NCI-H748 (cell line): ENCODE results near the gene PFN2.
A peak's percentile ranks its signal among the peaks of the same experiment; 100 is the strongest.
"Not testable (repeated sequence)": the region's sequence is repeated elsewhere in the genome, so short reads cannot be mapped to it uniquely, and the experiment has no call there.

Experiments used
- DNase-seq: peaks from one replicate; lab custom pipeline; 2025; ENCODE audit not compliant: unreplicated experiment; lab: John Stamatoyannopoulos, UW

PFN2 gene

DNA sequence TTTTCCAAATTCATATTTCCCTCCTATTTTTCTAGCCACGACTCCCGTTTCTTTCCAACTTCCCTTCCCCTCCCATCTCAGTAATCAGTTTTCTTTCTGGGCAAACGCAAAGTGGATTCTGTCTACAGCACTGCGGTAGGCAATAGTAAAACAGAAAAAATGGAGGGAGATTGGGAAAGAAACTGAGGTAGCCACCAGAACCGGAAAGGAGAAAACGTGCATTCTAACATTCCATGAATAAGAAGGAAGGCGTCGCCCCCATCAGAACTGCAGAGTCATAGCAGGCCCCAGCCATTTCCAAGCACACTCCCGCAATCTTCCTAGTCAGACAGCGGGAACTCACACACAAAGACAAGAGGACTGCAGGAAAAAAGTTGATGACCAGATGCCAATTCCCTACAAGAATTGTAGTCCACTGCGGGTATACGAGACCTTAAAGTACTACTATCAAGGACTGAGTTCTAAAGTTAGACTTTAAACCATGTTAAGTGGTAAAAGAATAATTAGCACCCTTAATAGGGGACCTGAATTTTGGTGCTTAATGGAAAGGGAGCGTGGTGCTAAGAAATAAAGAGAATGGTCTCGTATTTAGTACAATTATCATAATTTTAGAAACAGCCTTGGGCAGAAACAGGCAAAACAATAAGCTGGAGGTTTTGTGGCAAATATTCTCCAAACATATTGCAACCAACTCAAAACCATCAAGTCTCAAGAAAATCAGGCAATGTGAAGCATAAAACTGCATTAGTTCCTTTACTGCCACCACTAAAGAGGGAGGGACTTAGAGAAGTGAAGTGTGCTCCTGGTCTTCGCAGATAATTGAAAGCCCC, 1.4 kb downstream of the PFN2 start:
- peak; percentile 76 for DNase-seq

- peak; percentile 59 for DNase-seq
Measured at GRCh38 chr3:149968216-149968615, 2.5 kb downstream of the PFN2 start.

DNA sequence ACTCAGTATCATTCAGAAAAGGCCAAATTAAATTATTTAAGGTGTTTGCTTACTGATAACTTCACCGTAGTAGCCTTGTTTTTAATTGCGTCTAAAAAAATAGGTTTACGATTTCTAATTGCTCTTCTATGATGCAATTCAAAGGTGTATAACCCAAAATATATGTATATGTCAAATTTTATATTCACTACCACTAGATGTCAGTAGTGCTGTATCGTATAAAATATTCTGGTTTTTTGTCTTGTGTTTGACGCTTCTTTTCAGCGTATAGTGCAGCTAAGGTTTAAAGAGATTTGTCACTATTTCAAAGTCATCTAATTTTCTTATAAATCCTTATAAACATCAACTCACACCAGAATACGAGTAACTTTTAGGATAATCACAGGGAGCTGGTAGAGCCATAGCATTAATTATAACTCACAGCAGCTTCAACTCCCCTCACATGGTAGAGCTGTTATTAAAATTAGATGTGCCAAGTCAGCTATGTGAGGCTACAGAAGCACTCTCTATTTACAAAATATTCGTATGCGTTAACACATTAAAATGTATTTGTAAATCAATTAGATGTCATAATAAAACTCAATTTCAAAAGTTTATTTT, 3.5 kb downstream of the PFN2 start:
- DNase-seq = peak; percentile 54

DNA sequence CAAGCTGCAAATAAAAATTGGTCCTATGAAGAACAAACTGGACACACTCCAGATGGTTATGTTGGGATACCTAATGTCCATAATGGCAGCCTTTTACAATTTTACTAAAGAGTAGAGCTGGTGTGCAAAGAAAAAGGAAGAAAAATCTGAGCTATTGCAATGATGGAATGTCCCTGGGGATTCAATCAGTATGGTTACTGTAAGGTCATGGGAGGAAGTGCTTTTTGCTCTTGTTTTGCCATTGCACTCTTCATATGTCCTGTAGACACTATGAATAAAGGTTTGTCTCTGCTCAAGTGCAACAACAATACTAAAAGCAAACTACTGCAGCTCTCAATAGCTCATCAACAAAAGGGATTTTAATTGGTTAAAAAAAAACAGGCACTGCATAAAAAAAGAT, 5.4 kb downstream of the PFN2 start:
- DNase-seq = no peak

DNA sequence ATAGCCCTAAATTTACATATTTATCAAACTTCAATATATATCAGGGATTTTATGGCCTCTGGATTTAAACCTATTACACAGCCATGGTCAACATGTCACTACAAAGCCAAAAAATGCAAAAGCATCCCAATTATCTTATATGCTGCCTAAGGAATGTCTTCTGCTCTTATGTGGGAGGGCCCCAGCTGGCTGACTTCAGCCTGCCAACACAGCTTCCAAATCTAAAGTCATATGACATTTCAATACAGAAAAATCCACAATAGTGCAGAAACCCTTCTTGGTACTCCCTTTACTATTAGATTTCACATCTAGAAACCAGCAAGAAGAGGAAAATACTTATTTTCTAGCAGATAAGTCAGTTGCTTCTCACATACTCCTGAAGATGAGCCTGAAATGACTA, 6.4 kb downstream of the PFN2 start:
- DNase-seq = no peak

- DNase-seq = no peak
Measured at GRCh38 chr3:149963485-149963884, 7.2 kb downstream of the PFN2 start.

- DNase-seq = no peak
Measured at GRCh38 chr3:149959443-149959842, 11.3 kb downstream of the PFN2 start.

- DNase-seq = no peak
Measured at GRCh38 chr3:149958171-149958796, 12.4 kb downstream of the PFN2 start.

DNA sequence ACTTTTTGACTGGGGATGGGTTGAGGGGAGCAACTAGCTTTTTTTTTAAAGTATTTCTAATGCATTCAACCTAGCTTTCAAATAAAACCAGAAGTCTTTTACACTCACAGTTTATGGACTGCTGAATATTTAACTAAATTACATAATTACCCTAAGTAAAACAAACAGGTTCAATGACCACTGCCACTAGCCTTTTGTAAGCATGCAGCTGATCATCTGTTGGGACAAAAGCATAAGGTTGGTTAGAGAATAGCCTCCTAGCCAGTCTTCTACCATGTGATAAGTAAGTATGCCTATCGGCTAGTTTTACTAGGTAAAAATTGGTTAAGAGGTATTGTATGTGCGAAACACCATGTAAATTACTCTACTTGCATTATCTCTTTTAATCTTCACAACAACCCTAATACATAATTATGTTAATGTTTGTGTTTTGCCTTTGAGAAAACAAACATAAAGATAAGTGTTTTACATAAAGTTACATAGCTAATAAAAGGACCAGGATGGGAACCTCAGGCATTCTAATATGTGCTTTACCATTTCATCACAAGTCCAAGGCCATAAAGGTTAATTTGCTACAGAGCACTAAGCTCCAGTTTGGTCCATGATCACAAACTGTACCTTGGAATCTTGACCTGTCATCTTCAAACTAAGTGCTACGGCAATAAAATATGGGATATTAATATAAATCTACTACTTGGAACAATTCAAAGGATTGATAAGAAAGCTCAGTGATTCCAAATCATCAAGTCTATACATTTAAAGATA, 13.2 kb downstream of the PFN2 start:
- no peak for DNase-seq

DNA sequence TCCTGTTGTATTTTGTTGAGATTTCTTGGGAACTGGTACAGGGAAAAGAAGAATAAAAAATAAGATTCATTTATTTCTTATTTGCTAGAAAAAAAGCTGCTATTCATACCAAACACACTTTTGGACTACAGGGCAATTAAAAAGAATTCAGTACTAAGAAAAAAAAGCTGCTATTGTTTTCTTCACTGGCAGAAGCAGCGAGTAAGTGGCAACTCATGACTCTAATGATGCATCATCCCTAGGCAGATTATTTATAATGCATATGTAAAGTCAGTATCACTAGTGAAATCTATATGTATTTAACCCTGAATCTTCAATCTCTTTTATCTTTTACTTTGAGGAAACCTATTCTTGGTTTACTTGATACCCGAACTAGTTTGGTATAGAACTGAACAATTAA, 15.2 kb downstream of the PFN2 start:
- DNase-seq = no peak

- no peak for DNase-seq
Measured at GRCh38 chr3:149954812-149955211, 15.9 kb downstream of the PFN2 start.

DNA sequence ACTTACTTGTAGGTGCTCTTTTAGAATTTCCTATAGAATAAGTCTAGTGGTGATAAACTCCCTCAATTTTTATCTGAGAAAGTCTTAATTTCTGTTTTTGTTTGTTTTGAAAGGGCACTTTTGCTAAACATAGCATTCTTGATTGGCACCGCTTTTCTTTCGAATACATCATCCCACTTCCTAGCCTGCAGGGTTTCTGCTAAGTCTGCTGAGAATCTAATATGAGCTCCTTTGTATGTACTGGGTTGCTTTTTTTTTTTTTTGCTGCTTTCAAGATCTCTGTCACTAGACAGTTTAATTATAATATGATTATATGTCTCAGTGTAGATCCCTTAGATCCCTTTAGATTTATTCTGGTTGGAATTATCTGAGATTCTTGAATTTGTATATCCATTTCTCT, 21.5 kb downstream of the PFN2 start:
- no peak for DNase-seq

DNA sequence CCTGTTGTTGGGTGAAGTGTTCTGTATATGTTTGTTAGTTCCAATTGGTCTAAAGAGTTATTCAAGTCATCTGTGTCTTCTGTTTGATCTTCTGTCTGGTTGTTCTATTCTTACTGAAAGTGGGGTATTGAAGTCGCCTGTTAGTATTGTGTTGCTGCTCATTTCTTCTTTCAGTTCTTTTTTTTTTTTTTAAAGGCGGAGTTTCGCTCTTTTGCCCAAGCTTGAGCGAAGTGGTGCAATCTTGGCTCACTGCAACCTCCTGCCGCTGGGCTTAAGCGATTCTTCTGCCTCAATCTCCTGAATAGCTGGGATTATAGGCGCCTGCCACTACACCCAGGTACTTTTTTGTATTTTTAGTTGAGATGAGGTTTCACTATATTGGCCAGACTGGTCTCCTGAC, 23.5 kb downstream of the PFN2 start:
- DNase-seq = no peak

DNA sequence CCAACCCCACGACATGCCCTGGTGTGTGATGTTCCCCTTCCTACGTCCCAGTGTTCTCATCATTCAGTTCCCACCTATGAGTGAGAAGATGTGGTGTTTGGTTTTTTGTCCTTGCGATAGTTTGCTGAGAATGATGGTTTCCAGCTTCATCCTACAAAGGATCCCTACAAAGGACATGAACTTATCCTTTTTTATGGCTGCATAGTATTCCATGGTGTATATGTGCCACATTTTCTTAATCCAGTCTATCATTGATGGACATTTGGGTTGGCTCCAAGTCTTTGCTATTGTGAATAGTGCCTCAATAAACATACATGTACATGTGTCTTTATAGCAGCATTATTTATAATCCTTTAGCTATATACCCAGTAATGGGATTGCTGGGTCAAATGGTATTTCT, 26.7 kb downstream of the PFN2 start:
- DNase-seq = not testable (repeated sequence)

- DNase-seq = no peak
Measured at GRCh38 chr3:149942409-149942808, 28.3 kb downstream of the PFN2 start.

GRCh38 chr3:149941946-149942345, 28.7 kb downstream of the PFN2 start:
- no peak for DNase-seq

GRCh38 chr3:149941186-149941585, 29.5 kb downstream of the PFN2 start:
- no peak for DNase-seq

- not testable (repeated sequence) for DNase-seq
Measured at GRCh38 chr3:149938392-149939055, 32.2 kb downstream of the PFN2 start.

DNA sequence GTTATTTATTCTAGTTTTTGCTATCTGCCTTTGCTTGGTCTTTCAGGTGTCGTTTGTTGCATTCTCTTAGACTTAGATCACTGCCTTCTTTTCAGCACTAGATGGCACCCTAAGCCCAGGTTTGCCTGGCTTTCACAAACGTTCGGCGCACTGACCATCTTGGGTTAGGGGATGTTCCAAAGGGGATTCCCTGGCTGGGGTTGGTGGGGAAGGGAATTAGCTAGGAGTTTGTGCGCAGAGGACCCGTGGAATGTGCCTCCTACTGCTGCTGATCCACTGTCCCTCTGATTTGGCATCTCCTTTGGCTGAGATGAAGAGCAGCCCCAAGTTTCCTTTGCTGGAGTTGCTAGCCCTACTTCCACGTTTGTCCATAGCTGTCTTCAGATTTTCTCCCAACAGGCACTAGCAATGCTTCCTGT, 33.9 kb downstream of the PFN2 start:
- DNase-seq = peak; percentile 63

- no peak for DNase-seq
Measured at GRCh38 chr3:149934524-149934923, 36.2 kb downstream of the PFN2 start.

DNA sequence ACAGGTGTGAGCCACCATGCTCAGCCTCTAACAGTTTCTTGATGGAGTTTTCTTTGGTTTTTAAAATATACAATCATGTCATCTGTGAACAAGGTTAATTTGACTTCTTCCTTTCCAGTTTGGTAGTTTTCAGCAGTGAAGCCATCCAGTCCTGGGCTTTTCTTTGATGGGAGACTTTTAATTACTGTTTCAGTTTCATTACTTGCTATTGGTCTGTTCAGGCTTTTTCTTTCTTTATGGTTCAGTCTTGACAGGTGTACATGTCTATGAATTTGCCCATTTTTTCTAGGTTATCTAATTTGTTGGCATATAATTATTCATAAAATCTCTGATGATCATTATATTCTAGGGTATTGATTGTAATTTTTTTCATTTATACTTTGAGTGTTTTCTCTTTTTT, 36.8 kb downstream of the PFN2 start:
- DNase-seq = no peak
